Bronchial epithelial cell (primary cell): ENCODE results near the gene PPP1R14C. TPM values are rescaled to one million over a fixed set of nuclear protein-coding genes. Genes with fewer than 3 reads are reported as not detected.

Source experiments
- DNase-seq: peaks from one replicate; pipeline ENCODE4 v3.0.0-alpha.2; 2010; ENCODE audit warnings: low read depth
- FAIRE-seq: peaks from 2 replicates; lab custom pipeline; 2011; peaks lifted over from hg19 to GRCh38; lab: Jason Lieb, UNC
- H3K27me3 ChIP-seq: 2 replicates; pipeline ENCODE4 v1.5.1; 2011; ENCODE audit warnings: low read length; ENCODE audit not compliant: control insufficient read depth, insufficient read depth
- H3K36me3 ChIP-seq: 2 replicates; pipeline ENCODE4 v1.5.1; 2011; ENCODE audit warnings: low read length; ENCODE audit not compliant: control insufficient read depth, insufficient read depth
- H3K4me3 ChIP-seq: 2 replicates; pipeline ENCODE4 v1.5.1; 2011; ENCODE audit warnings: mild to moderate bottlenecking, low read depth, low read length, control low read depth
- total RNA-seq: library from RNA; depleted of rRNA; stranded (reverse); fragments of >200 nt; gene quantifications from 2 replicates; pipeline ENCODE4 v1.2.1, GENCODE V29; 2014
- TF ChIP-seq, protein P1 (sequence below): IDR thresholded peaks from 2 replicates; pipeline ENCODE4 v1.5.1; 2011; ENCODE audit warnings: mild to moderate bottlenecking, moderate library complexity, low read length, control low read depth, inconsistent platforms; ENCODE audit not compliant: insufficient read depth, severe bottlenecking

The PPP1R14C gene
- total RNA-seq, 1 donor from 2014 or later, result 72.1 TPM

DNA sequence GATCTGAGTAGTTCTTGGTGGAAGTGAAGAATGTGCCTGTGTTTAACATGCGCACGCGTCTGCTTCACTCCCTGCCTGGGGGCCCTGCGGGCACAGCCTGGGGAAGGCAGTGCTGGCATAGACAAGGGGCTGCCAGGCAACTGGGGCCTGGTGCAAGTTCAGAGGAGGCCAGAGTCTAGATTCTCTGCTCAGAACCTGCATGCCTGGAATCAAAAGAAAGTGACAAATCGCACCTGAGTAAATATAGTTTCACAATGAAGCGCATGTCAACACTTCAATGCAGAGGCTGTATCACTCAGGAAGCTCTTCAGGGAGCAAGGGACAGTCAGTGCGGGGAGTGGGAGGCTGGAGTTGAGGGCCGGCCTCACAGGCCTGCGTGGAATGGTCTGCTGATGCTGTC is 24.2 kb upstream of the PPP1R14C start:
- DNase-seq, result peak; percentile 85
- TF ChIP-seq, protein P1, sequence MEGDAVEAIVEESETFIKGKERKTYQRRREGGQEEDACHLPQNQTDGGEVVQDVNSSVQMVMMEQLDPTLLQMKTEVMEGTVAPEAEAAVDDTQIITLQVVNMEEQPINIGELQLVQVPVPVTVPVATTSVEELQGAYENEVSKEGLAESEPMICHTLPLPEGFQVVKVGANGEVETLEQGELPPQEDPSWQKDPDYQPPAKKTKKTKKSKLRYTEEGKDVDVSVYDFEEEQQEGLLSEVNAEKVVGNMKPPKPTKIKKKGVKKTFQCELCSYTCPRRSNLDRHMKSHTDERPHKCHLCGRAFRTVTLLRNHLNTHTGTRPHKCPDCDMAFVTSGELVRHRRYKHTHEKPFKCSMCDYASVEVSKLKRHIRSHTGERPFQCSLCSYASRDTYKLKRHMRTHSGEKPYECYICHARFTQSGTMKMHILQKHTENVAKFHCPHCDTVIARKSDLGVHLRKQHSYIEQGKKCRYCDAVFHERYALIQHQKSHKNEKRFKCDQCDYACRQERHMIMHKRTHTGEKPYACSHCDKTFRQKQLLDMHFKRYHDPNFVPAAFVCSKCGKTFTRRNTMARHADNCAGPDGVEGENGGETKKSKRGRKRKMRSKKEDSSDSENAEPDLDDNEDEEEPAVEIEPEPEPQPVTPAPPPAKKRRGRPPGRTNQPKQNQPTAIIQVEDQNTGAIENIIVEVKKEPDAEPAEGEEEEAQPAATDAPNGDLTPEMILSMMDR, result no peak
- FAIRE-seq, result no peak
- Histone ChIP-seq H3K36me3 (no peaks in the 10 kb centered on the region), H3K27me3 (no peaks in the 10 kb centered on the region), H3K4me3 (no peak overlapping the region)

DNA sequence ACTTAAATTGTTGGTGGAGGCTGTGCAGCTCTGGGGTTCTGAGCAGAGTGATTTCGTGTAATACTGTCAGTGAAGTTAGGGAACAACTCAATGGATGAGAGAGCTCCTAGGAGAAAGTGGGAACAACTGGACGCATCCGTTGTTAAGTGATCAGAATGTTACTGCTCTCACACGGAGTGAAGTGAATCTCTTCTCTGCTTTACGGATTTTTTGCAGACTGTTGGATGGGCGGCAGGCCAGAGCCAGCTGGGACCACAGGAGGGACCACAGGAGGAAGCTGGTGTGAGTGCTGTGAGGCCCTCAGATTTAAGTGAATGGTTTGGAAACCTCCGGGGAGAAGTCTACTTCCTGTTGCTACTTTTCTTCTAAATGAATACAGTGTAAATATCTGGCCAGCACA is 23.7 kb upstream of the PPP1R14C start:
- no peaks in the 10 kb centered on the region for H3K27me3 ChIP-seq
- H3K4me3 ChIP-seq, result no peak overlapping the region
- no peaks in the 10 kb centered on the region for H3K36me3 ChIP-seq
- FAIRE-seq (no peak), DNase-seq (peak; percentile 17)
- TF ChIP-seq, protein P1, result no peak

DNA sequence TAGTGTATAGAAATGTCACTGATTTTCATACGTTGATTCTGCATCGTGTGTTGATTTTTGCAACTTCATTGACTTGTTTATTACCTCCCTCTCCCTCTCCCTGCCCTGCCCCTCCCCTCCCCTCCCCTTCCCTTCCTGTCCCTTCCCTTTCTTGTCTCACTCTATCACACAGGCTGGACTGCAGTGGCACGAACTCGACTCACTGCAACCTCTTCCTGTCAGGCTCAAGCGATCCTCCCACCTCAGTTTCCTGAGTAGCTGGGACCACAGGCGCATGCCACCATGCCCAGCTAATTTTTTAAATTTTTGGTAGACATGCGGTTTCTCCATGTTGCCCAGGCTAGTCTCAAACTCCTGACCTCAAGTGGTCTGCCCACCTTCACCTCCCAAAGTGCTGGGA is 19.2 kb upstream of the PPP1R14C start:
- Histone ChIP-seq H3K36me3 (no peaks in the 10 kb centered on the region), H3K27me3 (no peaks in the 10 kb centered on the region), H3K4me3 (no peak overlapping the region)
- no peak for DNase-seq
- FAIRE-seq, result no peak
- TF ChIP-seq, protein P1, result no peak

DNA sequence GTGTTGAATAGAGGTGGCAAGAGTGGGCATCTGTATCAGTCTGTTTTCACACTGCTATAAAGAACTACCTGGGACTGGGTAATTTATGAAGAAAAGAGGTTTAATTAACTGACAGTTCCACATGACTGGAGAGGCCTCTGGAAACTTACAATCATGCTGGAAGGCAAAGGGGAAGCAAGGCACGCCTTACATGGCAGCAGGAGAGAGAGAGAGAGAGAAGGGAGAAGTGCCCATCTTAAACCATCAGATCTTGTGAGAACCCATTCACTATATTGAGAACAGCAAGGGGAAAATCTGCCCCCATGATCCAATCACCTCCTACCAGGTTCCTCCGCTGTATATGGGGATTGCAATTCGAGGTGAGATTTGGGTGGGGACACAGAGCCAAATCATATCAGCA is 18.6 kb upstream of the PPP1R14C start:
- FAIRE-seq, result no peak
- H3K36me3 ChIP-seq, result no peaks in the 10 kb centered on the region
- H3K4me3 ChIP-seq, result no peak overlapping the region
- H3K27me3 ChIP-seq, result no peaks in the 10 kb centered on the region
- DNase-seq, result no peak
- TF ChIP-seq, protein P1, result no peak

DNA sequence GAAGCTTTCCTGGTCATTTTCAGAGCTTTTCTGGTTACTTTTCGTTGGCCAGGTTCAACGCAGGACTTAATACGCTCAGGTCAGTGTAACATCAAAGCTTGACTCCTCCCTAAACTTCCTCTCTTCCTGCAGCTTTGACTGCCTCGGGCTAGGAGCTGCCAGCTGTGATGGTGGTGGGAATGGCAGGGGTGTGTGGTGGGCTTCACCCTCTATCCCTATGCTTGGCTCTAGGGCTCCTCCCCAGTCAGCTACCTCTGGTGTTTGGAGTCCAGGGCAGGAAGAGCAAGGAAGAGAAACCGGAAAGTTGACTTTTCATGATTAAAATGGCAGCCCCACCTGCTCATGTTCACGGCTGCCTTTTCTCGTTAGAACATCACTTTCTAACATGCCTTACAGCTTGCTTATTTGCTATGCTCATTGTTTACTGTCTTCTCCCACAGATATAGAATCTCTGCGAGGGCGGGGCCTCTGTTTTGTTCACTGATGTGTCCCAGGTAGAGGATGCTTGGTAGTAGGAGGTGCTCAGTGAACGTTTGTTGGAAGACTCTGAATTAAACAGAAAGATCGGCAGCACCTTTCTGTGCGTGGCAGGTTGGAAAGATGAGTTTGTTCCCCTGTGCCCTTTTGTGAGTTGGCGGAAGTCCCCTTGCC is 16.1 kb upstream of the PPP1R14C start:
- no peaks in the 10 kb centered on the region for H3K36me3 ChIP-seq
- no peak overlapping the region for H3K4me3 ChIP-seq
- DNase-seq, result no peak
- FAIRE-seq, result no peak
- TF ChIP-seq, protein P1, result no peak
- H3K27me3 ChIP-seq, result no peaks in the 10 kb centered on the region

DNA sequence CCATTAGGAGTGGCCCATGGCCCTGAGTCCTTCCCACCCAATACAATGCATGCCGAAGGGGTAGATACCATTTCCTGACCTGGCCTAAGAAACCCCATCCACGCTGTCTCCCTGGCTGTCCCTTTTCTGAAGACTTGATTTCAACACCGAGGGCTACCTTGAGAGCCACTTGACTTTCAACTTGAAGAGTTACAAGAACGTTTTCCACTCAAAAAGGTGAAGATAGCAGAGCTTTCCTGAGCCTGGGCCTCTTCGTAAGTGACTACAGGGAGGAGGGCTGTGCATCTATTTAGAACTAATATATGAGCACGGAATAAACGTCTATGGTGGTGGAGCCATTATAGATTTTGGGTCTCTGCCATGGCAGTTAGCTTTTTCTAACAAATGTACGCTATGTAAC is 14.4 kb upstream of the PPP1R14C start:
- FAIRE-seq (no peak), DNase-seq (no peak)
- TF ChIP-seq, protein P1, result no peak
- no peaks in the 10 kb centered on the region for H3K27me3 ChIP-seq
- H3K4me3 ChIP-seq, result no peak overlapping the region
- no peaks in the 10 kb centered on the region for H3K36me3 ChIP-seq
